GM12878 (cell line): ENCODE data around the gene FAM234A. TPM values are rescaled to one million over a fixed set of nuclear protein-coding genes. Genes with fewer than 3 reads are reported as not detected.

Experiments used
- ATAC-seq: fragments of 200-7000 bp; cut with Tn5 transposase; 3 replicates; pipeline ENCODE4 v1.9.1; 2020; ENCODE audit warnings: mild to moderate bottlenecking, moderate library complexity
- BruUV-seq: library from RNA; stranded (reverse); fragments of 400-500 nt; replicated peaks from 2 replicates; lab custom pipeline; 2021; lab: Mats Ljungman, UMichigan
- CTCF ChIA-PET: fragments of 300-600 bp; sonication (Branson Sonifier 250); formaldehyde crosslinking; extraction: SDS; loops from one replicate; lab custom pipeline; 2021; ENCODE audit warnings: inconsistent platforms; lab: Yijun Ruan, JAX
- POLR2A ChIA-PET: fragments of 350-600 bp; formaldehyde crosslinking; extraction: SDS; loops from one replicate; lab custom pipeline; 2021; ENCODE audit warnings: inconsistent platforms; lab: Charles Lee
- RAD21 ChIA-PET: fragments of 300-600 bp; sonication (Branson Sonifier 250); formaldehyde crosslinking; loops from one replicate; lab custom pipeline; 2023; ENCODE audit warnings: antibody characterized with exemption; ENCODE audit not compliant: unreplicated experiment; lab: Charles Lee
- SMC1A ChIA-PET: fragments of 300-600 bp; sonication (Branson Sonifier 250); formaldehyde crosslinking; loops from one replicate; lab custom pipeline; 2023; ENCODE audit not compliant: unreplicated experiment, uncharacterized antibody; lab: Charles Lee
- DNase-seq: peaks from one replicate; pipeline ENCODE4 v3.0.0-alpha.2; 2011; ENCODE audit warnings: low read depth, low spot score
- FAIRE-seq: peaks from 3 replicates; lab custom pipeline; 2011; peaks lifted over from hg19 to GRCh38; lab: Jason Lieb, UNC
- H2AFZ ChIP-seq: 2 replicates; pipeline ENCODE4 v1.6.0; 2011; ENCODE audit warnings: low read depth, low read length, control low read depth; ENCODE audit not compliant: control insufficient read depth
- H3K27ac ChIP-seq: 2 replicates; pipeline ENCODE4 v1.5.1; 2011; ENCODE audit warnings: control low read depth; ENCODE audit not compliant: control insufficient read depth, insufficient read depth
- H3K27me3 ChIP-seq, 2 experiments: replicated peaks in 1 of 2; 2 replicates each; pipeline versions ENCODE4 v1.6.0 to v1.6.1; 2011; ENCODE audit warnings: low read length in 1 of 2; ENCODE audit not compliant: control insufficient read depth in 2 of 2, insufficient read depth in 2 of 2
- H3K36me3 ChIP-seq, 2 experiments: 2 replicates each; pipeline ENCODE4 v1.5.1; 2011; ENCODE audit warnings: low read length in 1 of 2; ENCODE audit not compliant: control insufficient read depth in 2 of 2, insufficient read depth in 2 of 2
- H3K4me1 ChIP-seq: 2 replicates; pipeline ENCODE4 v1.6.1; 2011; ENCODE audit warnings: mild to moderate bottlenecking, low read length, moderate library complexity, mixed read lengths; ENCODE audit not compliant: control insufficient read depth, insufficient read depth
- H3K4me2 ChIP-seq: 2 replicates; pipeline ENCODE4 v1.6.0; 2011; ENCODE audit warnings: control low read depth; ENCODE audit not compliant: control insufficient read depth, insufficient read depth
- H3K4me3 ChIP-seq: fragments of 200-600 bp; sonication (generic); 2 replicates; pipeline ENCODE4 v1.5.1; 2016
- H3K79me2 ChIP-seq: 2 replicates; pipeline ENCODE4 v1.6.0; 2011; ENCODE audit warnings: low read length; ENCODE audit not compliant: control insufficient read depth, insufficient read depth
- H3K9ac ChIP-seq: 2 replicates; pipeline ENCODE4 v1.8.0; 2011; ENCODE audit warnings: low read length, control low read depth, mixed read lengths; ENCODE audit not compliant: control insufficient read depth, insufficient read depth
- H3K9me3 ChIP-seq: replicated peaks from 3 replicates; pipeline ENCODE4 v1.5.1; 2011; ENCODE audit warnings: mild to moderate bottlenecking, low read length; ENCODE audit not compliant: control insufficient read depth, insufficient read depth
- H4K20me1 ChIP-seq: 2 replicates; pipeline ENCODE4 v1.6.0; 2011; ENCODE audit not compliant: control insufficient read depth, insufficient read depth
- CBFB ChIP-seq: IDR thresholded peaks from 2 replicates; pipeline ENCODE4 v1.6.1; 2016; ENCODE audit warnings: antibody characterized with exemption, low read depth
- KDM1A ChIP-seq: fragments of 200-600 bp; sonication (generic); IDR thresholded peaks from 2 replicates; pipeline ENCODE4 v1.6.1; 2016; ENCODE audit warnings: borderline replicate concordance
- PML ChIP-seq: IDR thresholded peaks from 2 replicates; pipeline ENCODE4 v1.6.1; 2012; ENCODE audit warnings: low read length, inconsistent platforms
- SP1 ChIP-seq: IDR thresholded peaks from one replicate; pipeline ENCODE4 v1.6.1; 2011; ENCODE audit warnings: low read depth, low read length
- SREBF2 ChIP-seq: IDR thresholded peaks from 2 replicates; pipeline ENCODE4 v1.6.1; 2012; ENCODE audit warnings: mild to moderate bottlenecking, low read length
- STAT3 ChIP-seq: IDR thresholded peaks from 2 replicates; pipeline ENCODE4 v1.6.1; 2011; ENCODE audit warnings: low read depth, low read length, improper control_type of control experiment
- TBL1XR1 ChIP-seq: IDR thresholded peaks from 2 replicates; pipeline ENCODE4 v1.6.1; 2012; ENCODE audit warnings: low read depth, low read length, improper control_type of control experiment
- WRNIP1 ChIP-seq: IDR thresholded peaks from 2 replicates; pipeline ENCODE4 v1.6.1; 2011; ENCODE audit warnings: low read depth, low read length, improper control_type of control experiment, borderline replicate concordance
- ZNF384 ChIP-seq: IDR thresholded peaks from 2 replicates; pipeline ENCODE4 v1.6.1; 2012; ENCODE audit warnings: low read depth, mild to moderate bottlenecking, low read length, improper control_type of control experiment, borderline replicate concordance
- WGBS: methylation state at CpG from one replicate; pipeline ENCODE4 v1.1.6; 2016; ENCODE audit warnings: low lambda C conversion rate; ENCODE audit not compliant: insufficient replicate concordance, insufficient coverage; ENCODE audit errors: missing lambda C conversion rate; 5-methylcytosine and 5-hydroxymethylcytosine counted together
- in situ Hi-C: fragments of 300-500 bp; cut with MboI; formaldehyde crosslinking; loops from 9 replicates; pipeline ENCODE4 v1.14.3; 2018; ENCODE audit warnings: mixed read lengths
- intact Hi-C: fragments of 100-400 bp; cut with micrococcal nuclease; formaldehyde crosslinking; loops from one replicate; pipeline ENCODE4 v1.14.2; 2022; ENCODE audit not compliant: unreplicated experiment
- polyA plus RNA-seq, 11 experiments: library from polyadenylated mRNA; depleted of rRNA in 4 of 11; unstranded in 6 of 11; stranded (reverse) in 5 of 11; fragments of >200 nt; fragmentation: Nextera tagmentation in 4 of 11; fragmentation: Illumina TruSeq in 1 of 11; extraction: Ambion mirVana in 4 of 11; extraction: Trizol in 1 of 11; gene quantifications; 1 replicate in 1 of 11; 2 replicates in 10 of 11; pipeline versions ENCODE4 v1.2.1 to v1.2.3, GENCODE V29; 2011 to 2016; ENCODE audit warnings: inconsistent platforms in 2 of 11, missing spikeins in 2 of 11, low read depth in 1 of 11
- total RNA-seq, 4 experiments: library from RNA; depleted of rRNA in 3 of 4; stranded (reverse); fragments of >200 nt in 3 of 4; fragmentation: Illumina TruSeq in 1 of 4; extraction: Trizol in 1 of 4; gene quantifications; 2 replicates each; pipeline versions ENCODE4 v1.2.1 to v1.2.3, GENCODE V29; 2013 to 2021
- TF ChIP-seq, protein P1 (sequence below): fragments of 450-650 bp; IDR thresholded peaks from 2 replicates; pipeline ENCODE4 v1.6.1; 2016; ENCODE audit warnings: mild to moderate bottlenecking
- TF ChIP-seq, protein P2 (sequence below): fragments of 450-650 bp; IDR thresholded peaks from 2 replicates; pipeline ENCODE4 v1.6.1; 2014; ENCODE audit warnings: mild to moderate bottlenecking
- TF ChIP-seq, protein P3 (sequence below): IDR thresholded peaks from 2 replicates; pipeline ENCODE4 v1.6.1; 2011; ENCODE audit warnings: low read depth, mild to moderate bottlenecking, low read length, moderate library complexity, borderline replicate concordance; ENCODE audit errors: extremely low read depth

The FAM234A gene
- total and polyA plus RNA-seq, 10 of the 15 experiments (the other 5 are each of a cell fraction or from before 2014, with no cell fraction given) = 1.6 to 37.6 (median 17.3) TPM

DNA sequence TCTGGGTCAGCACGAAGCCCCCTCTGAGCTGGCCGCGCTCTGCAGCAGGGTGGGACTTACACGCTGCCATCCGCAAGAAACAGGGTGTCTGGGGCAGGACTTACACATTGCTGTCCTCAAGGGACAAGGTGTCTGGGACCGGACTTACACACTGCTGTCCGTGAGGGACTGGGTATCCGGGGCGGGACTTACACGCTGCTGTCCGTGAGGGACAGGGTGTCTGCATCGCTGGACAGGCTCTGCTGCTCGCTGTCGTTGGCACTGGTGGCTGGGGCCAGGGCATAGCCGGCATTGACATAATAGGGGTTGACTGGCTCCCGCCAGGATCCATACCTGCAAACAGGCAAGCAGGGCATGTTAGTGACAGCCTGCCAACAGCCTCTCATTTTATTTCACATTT, 79.7 kb downstream of the FAM234A start (continued):
- TF ChIP-seq, protein P1, sequence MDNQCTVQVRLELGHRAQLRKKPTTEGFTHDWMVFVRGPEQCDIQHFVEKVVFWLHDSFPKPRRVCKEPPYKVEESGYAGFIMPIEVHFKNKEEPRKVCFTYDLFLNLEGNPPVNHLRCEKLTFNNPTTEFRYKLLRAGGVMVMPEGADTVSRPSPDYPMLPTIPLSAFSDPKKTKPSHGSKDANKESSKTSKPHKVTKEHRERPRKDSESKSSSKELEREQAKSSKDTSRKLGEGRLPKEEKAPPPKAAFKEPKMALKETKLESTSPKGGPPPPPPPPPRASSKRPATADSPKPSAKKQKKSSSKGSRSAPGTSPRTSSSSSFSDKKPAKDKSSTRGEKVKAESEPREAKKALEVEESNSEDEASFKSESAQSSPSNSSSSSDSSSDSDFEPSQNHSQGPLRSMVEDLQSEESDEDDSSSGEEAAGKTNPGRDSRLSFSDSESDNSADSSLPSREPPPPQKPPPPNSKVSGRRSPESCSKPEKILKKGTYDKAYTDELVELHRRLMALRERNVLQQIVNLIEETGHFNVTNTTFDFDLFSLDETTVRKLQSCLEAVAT = no peak
- TF ChIP-seq PML = no peak
- TF ChIP-seq, protein P2, sequence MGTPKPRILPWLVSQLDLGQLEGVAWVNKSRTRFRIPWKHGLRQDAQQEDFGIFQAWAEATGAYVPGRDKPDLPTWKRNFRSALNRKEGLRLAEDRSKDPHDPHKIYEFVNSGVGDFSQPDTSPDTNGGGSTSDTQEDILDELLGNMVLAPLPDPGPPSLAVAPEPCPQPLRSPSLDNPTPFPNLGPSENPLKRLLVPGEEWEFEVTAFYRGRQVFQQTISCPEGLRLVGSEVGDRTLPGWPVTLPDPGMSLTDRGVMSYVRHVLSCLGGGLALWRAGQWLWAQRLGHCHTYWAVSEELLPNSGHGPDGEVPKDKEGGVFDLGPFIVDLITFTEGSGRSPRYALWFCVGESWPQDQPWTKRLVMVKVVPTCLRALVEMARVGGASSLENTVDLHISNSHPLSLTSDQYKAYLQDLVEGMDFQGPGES = no peak
- TF ChIP-seq, protein P3, sequence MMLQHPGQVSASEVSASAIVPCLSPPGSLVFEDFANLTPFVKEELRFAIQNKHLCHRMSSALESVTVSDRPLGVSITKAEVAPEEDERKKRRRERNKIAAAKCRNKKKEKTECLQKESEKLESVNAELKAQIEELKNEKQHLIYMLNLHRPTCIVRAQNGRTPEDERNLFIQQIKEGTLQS = no peak
- no peak for TF ChIP-seq SP1
- TF ChIP-seq STAT3 = no peak
- no peak for TF ChIP-seq TBL1XR1

DNA sequence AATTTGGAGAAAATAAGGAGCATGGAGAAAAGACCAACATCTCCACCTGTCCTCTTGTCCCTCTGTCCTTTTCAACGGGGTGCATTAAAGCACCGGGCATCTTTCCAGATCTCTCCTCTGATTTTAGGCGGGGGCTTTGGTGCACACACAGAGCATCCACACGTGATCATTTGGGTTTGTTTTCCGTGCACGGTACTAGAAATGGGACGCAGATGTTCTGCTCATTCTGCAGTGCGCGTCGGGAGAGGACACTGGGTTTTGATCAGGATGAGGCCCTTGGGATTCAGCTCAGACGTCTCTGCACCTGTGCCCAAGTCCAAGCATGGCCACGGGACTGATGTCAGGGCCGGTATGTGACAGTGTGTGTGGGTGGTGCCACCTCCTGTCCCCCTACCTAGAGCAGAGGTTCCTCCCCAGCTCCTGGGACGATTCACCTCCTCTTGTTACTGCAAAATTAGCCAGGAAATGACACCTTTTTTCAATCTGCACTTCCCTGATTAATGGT, 80.2 kb downstream of the FAM234A start:
- in situ Hi-C loops (no loop called here), intact Hi-C loops (no loop called here)
- Histone ChIP-seq H3K9ac (no peak overlapping the region), H4K20me1 (no peaks in the 10 kb centered on the region), H3K36me3 (peaks cover 3 to 20% of the 10 kb centered on the region in 2 experiments; a peak in 3 of 4 replicates), H3K4me2 (no peak overlapping the region), H3K27me3 (no peaks in the 10 kb centered on the region), H3K4me1 (no peaks in the 10 kb centered on the region), H3K79me2 (no peaks in the 10 kb centered on the region; the same call in none of the 2 replicates), H3K9me3 (no peaks in the 10 kb centered on the region), H3K4me3 (no peak overlapping the region), H2AFZ (no peak overlapping the region), H3K27ac (no peak overlapping the region)
- ChIA-PET CTCF (no interaction called here), SMC1A (no interaction called here), RAD21 (interaction anchor here (0.7 kb wide), 1 partner anchor 25 kb away, joined by 3 read pairs; no protein-coding TSS in a partner anchor), POLR2A (interaction anchor here (0.6 kb wide), 1 partner anchor 81 kb away, joined by 4 read pairs; no protein-coding TSS in a partner anchor)
- no peak for FAIRE-seq
- no peak for DNase-seq
- TF ChIP-seq WRNIP1 (no peak), CBFB (no peak), ZNF384 (no peak), KDM1A (no peak), SREBF2 (no peak)
- WGBS = 69% methylated on average over 14 of the region's 14 CpGs
- BruUV-seq = no TSS peak
- ATAC-seq = no peak

Other genes with a start within 250 kb of the FAM234A start
Only the 7 nearest of the 20 such genes appear.
- not detected in 2 replicates for gene HBA2, start 61.9 kb upstream of the FAM234A start, total RNA-seq (2014; rRNA removed)
- not detected in 2 replicates for gene HBA2, start 61.9 kb upstream of the FAM234A start, total RNA-seq (2014; rRNA removed; fragmentation: Illumina TruSeq; extraction: Trizol)
- 0.48 and 0.92 TPM in 2 replicates for gene HBA2, start 61.9 kb upstream of the FAM234A start, total RNA-seq (2021)
- 0.30 TPM in 1 of 2 replicates, not detected in the other for gene HBA2, start 61.9 kb upstream of the FAM234A start, polyA plus RNA-seq (2011; rRNA removed)
- not detected in 2 replicates for gene HBA2, start 61.9 kb upstream of the FAM234A start, polyA plus RNA-seq (2014; fragmentation: Illumina TruSeq; extraction: Trizol)
- not detected for gene HBA2, start 61.9 kb upstream of the FAM234A start, polyA plus RNA-seq (2014; fragmentation: Nextera tagmentation; extraction: Ambion mirVana)
- 0.25 TPM in 1 of 2 replicates, not detected in the other for gene HBA2, start 61.9 kb upstream of the FAM234A start, polyA plus RNA-seq (2014; rRNA removed)
- gene HBA2, start 61.9 kb upstream of the FAM234A start, polyA plus RNA-seq (2016; fragmentation: Nextera tagmentation; extraction: Ambion mirVana) = under 1 TPM in 1 of 2 experiments, not detected in 1; 0.96 TPM
- gene HBA1, start 58.1 kb upstream of the FAM234A start, total RNA-seq (2014; rRNA removed) = 0.28 TPM in 1 of 2 replicates, not detected in the other
- gene HBA1, start 58.1 kb upstream of the FAM234A start, total RNA-seq (2014; rRNA removed; fragmentation: Illumina TruSeq; extraction: Trizol) = not detected in 2 replicates
- 1.9 and 2.4 TPM in 2 replicates for gene HBA1, start 58.1 kb upstream of the FAM234A start, total RNA-seq (2021)
- 0.63 and 3.5 TPM in 2 replicates for gene HBA1, start 58.1 kb upstream of the FAM234A start, polyA plus RNA-seq (2011; rRNA removed)
- not detected in 2 replicates for gene HBA1, start 58.1 kb upstream of the FAM234A start, polyA plus RNA-seq (2014; fragmentation: Illumina TruSeq; extraction: Trizol)
- gene HBA1, start 58.1 kb upstream of the FAM234A start, polyA plus RNA-seq (2014; fragmentation: Nextera tagmentation; extraction: Ambion mirVana) = under 1 TPM in 1 of 2 experiments, not detected in 1; 0.33 TPM
- gene HBA1, start 58.1 kb upstream of the FAM234A start, polyA plus RNA-seq (2014; rRNA removed) = 0.32 and 0.83 TPM in 2 replicates
- gene HBA1, start 58.1 kb upstream of the FAM234A start, polyA plus RNA-seq (2016; fragmentation: Nextera tagmentation; extraction: Ambion mirVana) = not detected
- not detected in 2 replicates for gene HBQ1, start 54.4 kb upstream of the FAM234A start, total RNA-seq (2014; rRNA removed)
- gene HBQ1, start 54.4 kb upstream of the FAM234A start, total RNA-seq (2014; rRNA removed; fragmentation: Illumina TruSeq; extraction: Trizol) = not detected in 2 replicates
- not detected in 2 replicates for gene HBQ1, start 54.4 kb upstream of the FAM234A start, total RNA-seq (2021)
- not detected in 2 replicates for gene HBQ1, start 54.4 kb upstream of the FAM234A start, polyA plus RNA-seq (2011; rRNA removed)
- gene HBQ1, start 54.4 kb upstream of the FAM234A start, polyA plus RNA-seq (2014; fragmentation: Illumina TruSeq; extraction: Trizol) = not detected in 2 replicates
- not detected for gene HBQ1, start 54.4 kb upstream of the FAM234A start, polyA plus RNA-seq (2014; fragmentation: Nextera tagmentation; extraction: Ambion mirVana)
- gene HBQ1, start 54.4 kb upstream of the FAM234A start, polyA plus RNA-seq (2014; rRNA removed) = not detected in 2 replicates
- gene HBQ1, start 54.4 kb upstream of the FAM234A start, polyA plus RNA-seq (2016; fragmentation: Nextera tagmentation; extraction: Ambion mirVana) = not detected
- 40.7 and 41.4 TPM in 2 replicates for gene LUC7L, start 5.4 kb upstream of the FAM234A start, total RNA-seq (2014; rRNA removed)
- gene LUC7L, start 5.4 kb upstream of the FAM234A start, total RNA-seq (2014; rRNA removed; fragmentation: Illumina TruSeq; extraction: Trizol) = 35.9 and 40.1 TPM in 2 replicates
- gene LUC7L, start 5.4 kb upstream of the FAM234A start, total RNA-seq (2021) = 50.7 and 59.6 TPM in 2 replicates
- 47.4 and 57.4 TPM in 2 replicates for gene LUC7L, start 5.4 kb upstream of the FAM234A start, polyA plus RNA-seq (2011; rRNA removed)
- 27.9 and 32.1 TPM in 2 replicates for gene LUC7L, start 5.4 kb upstream of the FAM234A start, polyA plus RNA-seq (2014; fragmentation: Illumina TruSeq; extraction: Trizol)
- 10 to 100 TPM in 1 of 2 experiments, 1 to 10 TPM in 1; 2.3 to 10.9 TPM for gene LUC7L, start 5.4 kb upstream of the FAM234A start, polyA plus RNA-seq (2014; fragmentation: Nextera tagmentation; extraction: Ambion mirVana)
- 56.9 and 58.9 TPM in 2 replicates for gene LUC7L, start 5.4 kb upstream of the FAM234A start, polyA plus RNA-seq (2014; rRNA removed)
- 10 to 100 TPM; 52.3 to 58.9 TPM for gene LUC7L, start 5.4 kb upstream of the FAM234A start, polyA plus RNA-seq (2016; fragmentation: Nextera tagmentation; extraction: Ambion mirVana)
- gene RGS11, start 41.1 kb downstream of the FAM234A start, total RNA-seq (2014; rRNA removed) = not detected in 2 replicates
- gene RGS11, start 41.1 kb downstream of the FAM234A start, total RNA-seq (2014; rRNA removed; fragmentation: Illumina TruSeq; extraction: Trizol) = not detected in 2 replicates
- gene RGS11, start 41.1 kb downstream of the FAM234A start, total RNA-seq (2021) = not detected in 2 replicates
- gene RGS11, start 41.1 kb downstream of the FAM234A start, polyA plus RNA-seq (2011; rRNA removed) = not detected in 2 replicates
- not detected in 2 replicates for gene RGS11, start 41.1 kb downstream of the FAM234A start, polyA plus RNA-seq (2014; fragmentation: Illumina TruSeq; extraction: Trizol)
- gene RGS11, start 41.1 kb downstream of the FAM234A start, polyA plus RNA-seq (2014; fragmentation: Nextera tagmentation; extraction: Ambion mirVana) = not detected
- 0.04 TPM in 1 of 2 replicates, not detected in the other for gene RGS11, start 41.1 kb downstream of the FAM234A start, polyA plus RNA-seq (2014; rRNA removed)
- not detected for gene RGS11, start 41.1 kb downstream of the FAM234A start, polyA plus RNA-seq (2016; fragmentation: Nextera tagmentation; extraction: Ambion mirVana)
- not detected in 2 replicates for gene ARHGDIG, start 45.8 kb downstream of the FAM234A start, total RNA-seq (2014; rRNA removed)
- not detected in 2 replicates for gene ARHGDIG, start 45.8 kb downstream of the FAM234A start, total RNA-seq (2014; rRNA removed; fragmentation: Illumina TruSeq; extraction: Trizol)
- gene ARHGDIG, start 45.8 kb downstream of the FAM234A start, total RNA-seq (2021) = not detected in 2 replicates
- gene ARHGDIG, start 45.8 kb downstream of the FAM234A start, polyA plus RNA-seq (2011; rRNA removed) = not detected in 2 replicates
- gene ARHGDIG, start 45.8 kb downstream of the FAM234A start, polyA plus RNA-seq (2014; fragmentation: Illumina TruSeq; extraction: Trizol) = not detected in 2 replicates
- not detected for gene ARHGDIG, start 45.8 kb downstream of the FAM234A start, polyA plus RNA-seq (2014; fragmentation: Nextera tagmentation; extraction: Ambion mirVana)
- not detected in 2 replicates for gene ARHGDIG, start 45.8 kb downstream of the FAM234A start, polyA plus RNA-seq (2014; rRNA removed)
- not detected for gene ARHGDIG, start 45.8 kb downstream of the FAM234A start, polyA plus RNA-seq (2016; fragmentation: Nextera tagmentation; extraction: Ambion mirVana)
- gene PDIA2, start 48.3 kb downstream of the FAM234A start, total RNA-seq (2014; rRNA removed) = not detected in 2 replicates
- not detected in 2 replicates for gene PDIA2, start 48.3 kb downstream of the FAM234A start, total RNA-seq (2014; rRNA removed; fragmentation: Illumina TruSeq; extraction: Trizol)
- gene PDIA2, start 48.3 kb downstream of the FAM234A start, total RNA-seq (2021) = 0.32 and 0.36 TPM in 2 replicates
- gene PDIA2, start 48.3 kb downstream of the FAM234A start, polyA plus RNA-seq (2011; rRNA removed) = not detected in 2 replicates
- gene PDIA2, start 48.3 kb downstream of the FAM234A start, polyA plus RNA-seq (2014; fragmentation: Illumina TruSeq; extraction: Trizol) = not detected in 2 replicates
- gene PDIA2, start 48.3 kb downstream of the FAM234A start, polyA plus RNA-seq (2014; fragmentation: Nextera tagmentation; extraction: Ambion mirVana) = not detected
- gene PDIA2, start 48.3 kb downstream of the FAM234A start, polyA plus RNA-seq (2014; rRNA removed) = not detected in 2 replicates
- gene PDIA2, start 48.3 kb downstream of the FAM234A start, polyA plus RNA-seq (2016; fragmentation: Nextera tagmentation; extraction: Ambion mirVana) = under 1 TPM in 1 of 2 experiments, not detected in 1; 0.11 TPM